NB4 (cell line): ENCODE data around the gene STRN4.

Experiments
- MYC ChIP-seq: IDR thresholded peaks from 2 replicates; pipeline ENCODE4 v1.6.1; 2011; ENCODE audit warnings: low read depth, low read length
- POLR2A ChIP-seq: IDR thresholded peaks from 2 replicates; pipeline ENCODE4 v1.6.1; 2011; ENCODE audit warnings: mild to moderate bottlenecking; ENCODE audit not compliant: insufficient read length; ENCODE audit errors: extremely low read depth
- TF ChIP-seq, protein P1 (sequence below): IDR thresholded peaks from one replicate; pipeline ENCODE4 v1.5.1; 2012; ENCODE audit warnings: low read depth, low read length
- TF ChIP-seq, protein P2 (sequence below): IDR thresholded peaks from 2 replicates; pipeline ENCODE4 v1.6.1; 2011; ENCODE audit warnings: low read depth, low read length

GRCh38 chr19:46678110-46678732 lies 68.0 kb downstream of the STRN4 start:
- TF ChIP-seq, protein P1, sequence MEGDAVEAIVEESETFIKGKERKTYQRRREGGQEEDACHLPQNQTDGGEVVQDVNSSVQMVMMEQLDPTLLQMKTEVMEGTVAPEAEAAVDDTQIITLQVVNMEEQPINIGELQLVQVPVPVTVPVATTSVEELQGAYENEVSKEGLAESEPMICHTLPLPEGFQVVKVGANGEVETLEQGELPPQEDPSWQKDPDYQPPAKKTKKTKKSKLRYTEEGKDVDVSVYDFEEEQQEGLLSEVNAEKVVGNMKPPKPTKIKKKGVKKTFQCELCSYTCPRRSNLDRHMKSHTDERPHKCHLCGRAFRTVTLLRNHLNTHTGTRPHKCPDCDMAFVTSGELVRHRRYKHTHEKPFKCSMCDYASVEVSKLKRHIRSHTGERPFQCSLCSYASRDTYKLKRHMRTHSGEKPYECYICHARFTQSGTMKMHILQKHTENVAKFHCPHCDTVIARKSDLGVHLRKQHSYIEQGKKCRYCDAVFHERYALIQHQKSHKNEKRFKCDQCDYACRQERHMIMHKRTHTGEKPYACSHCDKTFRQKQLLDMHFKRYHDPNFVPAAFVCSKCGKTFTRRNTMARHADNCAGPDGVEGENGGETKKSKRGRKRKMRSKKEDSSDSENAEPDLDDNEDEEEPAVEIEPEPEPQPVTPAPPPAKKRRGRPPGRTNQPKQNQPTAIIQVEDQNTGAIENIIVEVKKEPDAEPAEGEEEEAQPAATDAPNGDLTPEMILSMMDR, result no peak
- TF ChIP-seq POLR2A (no peak), MYC (no peak)
- TF ChIP-seq, protein P2, sequence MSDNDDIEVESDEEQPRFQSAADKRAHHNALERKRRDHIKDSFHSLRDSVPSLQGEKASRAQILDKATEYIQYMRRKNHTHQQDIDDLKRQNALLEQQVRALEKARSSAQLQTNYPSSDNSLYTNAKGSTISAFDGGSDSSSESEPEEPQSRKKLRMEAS, result no peak
